ENCODE measurements around the gene RCBTB1. TPM values are rescaled to one million over a fixed set of nuclear protein-coding genes. Genes with fewer than 3 reads are reported as not detected.
A peak's percentile ranks its signal among the peaks of the same experiment; 100 is the strongest.

The RCBTB1 gene
- total RNA-seq, 2 experiments from 2014 or later: 10.3 to 11.4 TPM

GRCh38 chr13:49622174-49622946, 37.0 kb upstream of the RCBTB1 start:
- CTCF ChIA-PET: no interaction called here
- H3K9me3 Mint-ChIP-seq: no peaks in the 10 kb centered on the region

DNA sequence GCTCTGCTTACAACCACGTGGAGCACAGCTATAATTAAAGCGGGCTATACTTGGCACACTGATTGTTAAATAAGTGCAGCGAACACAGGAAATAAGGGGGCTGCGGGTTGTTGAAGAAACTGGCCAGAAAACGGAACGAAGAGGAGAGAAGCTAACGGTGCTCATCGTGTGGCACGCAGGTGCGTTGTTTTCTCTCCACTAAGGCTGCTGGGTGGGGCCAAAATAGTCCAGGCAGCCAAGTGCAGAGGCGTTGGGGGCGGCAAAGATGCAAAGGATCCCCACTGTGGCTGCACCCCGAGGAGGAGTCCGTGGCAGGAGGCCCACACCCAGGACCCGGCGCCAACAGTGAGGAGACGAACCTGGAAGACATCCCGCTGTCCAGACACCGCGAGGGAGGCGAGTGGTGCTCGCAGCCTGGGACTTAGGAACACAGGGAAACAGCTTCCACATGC, 34.8 kb upstream of the RCBTB1 start:
- Histone ChIP-seq H3K27me3 (ENCODE audit: control insufficient read depth in 1 of 2, insufficient read depth in 2 of 2, low read length in 2 of 2) (peaks cover 0 to 2% of the 10 kb centered on the region in 2 experiments), H3K9me3 (ENCODE audit: control insufficient read depth in 1 of 2, insufficient read depth in 1 of 2, low read length in 2 of 2) (no peaks in the 10 kb centered on the region), H3K36me3 (ENCODE audit: insufficient read depth, low read length) (no peaks in the 10 kb centered on the region), H3K27ac (ENCODE audit: low read depth in 1 of 2, low read length in 2 of 2) (no peak overlapping the region), H3K4me1 (ENCODE audit: insufficient read depth, low read length) (no peaks in the 10 kb centered on the region), H3K4me3 (ENCODE audit: low read length) (no peak overlapping the region)
- TF ChIP-seq, protein P1, sequence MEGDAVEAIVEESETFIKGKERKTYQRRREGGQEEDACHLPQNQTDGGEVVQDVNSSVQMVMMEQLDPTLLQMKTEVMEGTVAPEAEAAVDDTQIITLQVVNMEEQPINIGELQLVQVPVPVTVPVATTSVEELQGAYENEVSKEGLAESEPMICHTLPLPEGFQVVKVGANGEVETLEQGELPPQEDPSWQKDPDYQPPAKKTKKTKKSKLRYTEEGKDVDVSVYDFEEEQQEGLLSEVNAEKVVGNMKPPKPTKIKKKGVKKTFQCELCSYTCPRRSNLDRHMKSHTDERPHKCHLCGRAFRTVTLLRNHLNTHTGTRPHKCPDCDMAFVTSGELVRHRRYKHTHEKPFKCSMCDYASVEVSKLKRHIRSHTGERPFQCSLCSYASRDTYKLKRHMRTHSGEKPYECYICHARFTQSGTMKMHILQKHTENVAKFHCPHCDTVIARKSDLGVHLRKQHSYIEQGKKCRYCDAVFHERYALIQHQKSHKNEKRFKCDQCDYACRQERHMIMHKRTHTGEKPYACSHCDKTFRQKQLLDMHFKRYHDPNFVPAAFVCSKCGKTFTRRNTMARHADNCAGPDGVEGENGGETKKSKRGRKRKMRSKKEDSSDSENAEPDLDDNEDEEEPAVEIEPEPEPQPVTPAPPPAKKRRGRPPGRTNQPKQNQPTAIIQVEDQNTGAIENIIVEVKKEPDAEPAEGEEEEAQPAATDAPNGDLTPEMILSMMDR (IDR thresholded peaks at IDR 0.05): no peak
- intact Hi-C loops (cut with DNase I, micrococcal nuclease): no loop called here
- no peak overlapping the region for H3K27ac Mint-ChIP-seq
- peaks cover 10% of the 10 kb centered on the region for H3K27me3 Mint-ChIP-seq
- peak; percentile 29 for ATAC-seq (ENCODE audit: poor library complexity)
- no peaks in the 10 kb centered on the region for H3K9me3 Mint-ChIP-seq
- H3K4me1 Mint-ChIP-seq (ENCODE audit: low read depth): no peaks in the 10 kb centered on the region
- H3K36me3 Mint-ChIP-seq (ENCODE audit: low read depth): no peaks in the 10 kb centered on the region
- peak overlapping the region; percentile 43 for H3K4me3 Mint-ChIP-seq
- DNase-seq: no peak
- ChIA-PET POLR2A (no interaction called here), CTCF (no interaction called here)

More at GRCh38 chr13:49622174-49622946, 37.0 kb upstream of the RCBTB1 start:
- Histone ChIP-seq H3K4me3 (ENCODE audit: low read length) (no peak overlapping the region), H3K27ac (ENCODE audit: low read depth in 1 of 2, low read length in 2 of 2) (no peak overlapping the region), H3K4me1 (ENCODE audit: insufficient read depth, low read length) (no peaks in the 10 kb centered on the region), H3K9me3 (ENCODE audit: control insufficient read depth in 1 of 2, insufficient read depth in 1 of 2, low read length in 2 of 2) (no peaks in the 10 kb centered on the region), H3K27me3 (ENCODE audit: control insufficient read depth in 1 of 2, insufficient read depth in 2 of 2, low read length in 2 of 2) (peaks cover 0 to 2% of the 10 kb centered on the region in 2 experiments), H3K36me3 (ENCODE audit: insufficient read depth, low read length) (no peaks in the 10 kb centered on the region)
- Mint-ChIP-seq H3K27me3 (peaks cover 10% of the 10 kb centered on the region), H3K36me3 (ENCODE audit: low read depth) (no peaks in the 10 kb centered on the region), H3K4me3 (peak overlapping the region; percentile 4), H3K27ac (no peak overlapping the region), H3K4me1 (ENCODE audit: low read depth) (no peaks in the 10 kb centered on the region)
- TF ChIP-seq, protein P1 (IDR thresholded peaks at IDR 0.05): no peak
- ATAC-seq (ENCODE audit: poor library complexity) (no peak), DNase-seq (no peak)
- intact Hi-C loops (cut with DNase I, micrococcal nuclease): no loop called here
- POLR2A ChIA-PET: no interaction called here

GRCh38 chr13:49616676-49617065, 31.3 kb upstream of the RCBTB1 start:
- Histone ChIP-seq H3K36me3 (ENCODE audit: insufficient read depth, low read length) (no peaks in the 10 kb centered on the region), H3K4me1 (ENCODE audit: insufficient read depth, low read length) (no peaks in the 10 kb centered on the region), H3K27ac (ENCODE audit: low read depth in 1 of 2, low read length in 2 of 2) (no peak overlapping the region), H3K9me3 (ENCODE audit: control insufficient read depth in 1 of 2, insufficient read depth in 1 of 2, low read length in 2 of 2) (peaks cover 0 to 4% of the 10 kb centered on the region in 2 experiments), H3K4me3 (ENCODE audit: low read length) (no peak overlapping the region), H3K27me3 (ENCODE audit: control insufficient read depth in 1 of 2, insufficient read depth in 2 of 2, low read length in 2 of 2) (peaks cover 0 to 1% of the 10 kb centered on the region in 2 experiments)
- no peaks in the 10 kb centered on the region for H3K4me1 Mint-ChIP-seq (ENCODE audit: low read depth)
- no peak overlapping the region for H3K4me3 Mint-ChIP-seq
- no peaks in the 10 kb centered on the region for H3K9me3 Mint-ChIP-seq
- ChIA-PET CTCF (interaction anchor here (1.9 kb wide), 1 partner anchor 10 kb away, joined by 5 read pairs; no protein-coding TSS in a partner anchor), POLR2A (no interaction called here)
- DNase-seq (no peak), ATAC-seq (ENCODE audit: poor library complexity) (no peak)
- TF ChIP-seq, protein P1 (IDR thresholded peaks at IDR 0.05): no peak
- H3K36me3 Mint-ChIP-seq (ENCODE audit: low read depth): no peaks in the 10 kb centered on the region
- no peak overlapping the region for H3K27ac Mint-ChIP-seq
- intact Hi-C loops (cut with DNase I, micrococcal nuclease): no loop called here
- H3K27me3 Mint-ChIP-seq: peaks cover 14% of the 10 kb centered on the region
